ENCODE results near the gene KPTN. TPM values are rescaled to one million over a fixed set of nuclear protein-coding genes. Genes with fewer than 3 reads are reported as not detected.

The KPTN gene
- polyA plus RNA-seq, 1 donor (not counting 4 experiments of a cell fraction or from before 2014, with no cell fraction given): 7.3 TPM

- TF ChIP-seq CTCF (optimal IDR thresholded peaks at IDR 0.05 in 1 of 3, IDR thresholded peaks at IDR 0.05 in 1 of 3, conservative IDR thresholded peaks at IDR 0.05 in 1 of 3; ENCODE audit: extremely low read depth in 1 of 3, insufficient read depth in 2 of 3, low read length in 3 of 3) (no peak), EZH2 (IDR thresholded peaks at IDR 0.05; ENCODE audit: low read length) (no peak)
- H2AFZ ChIP-seq (ENCODE audit: control insufficient read depth, low read length): no peak overlapping the region
- no peak overlapping the region for H3K9ac ChIP-seq (ENCODE audit: control insufficient read depth, extremely low read depth, insufficient read depth, low read length)
- H3K4me1 ChIP-seq (ENCODE audit: control insufficient read depth, extremely low read depth, insufficient read depth, low read length): peaks cover 3% of the 10 kb centered on the region
- no peaks in the 10 kb centered on the region for H3K9me1 ChIP-seq (ENCODE audit: control insufficient read depth, extremely low read depth, insufficient read depth, low read length)
- H3K4me3 ChIP-seq (ENCODE audit: control insufficient read depth in 2 of 3, extremely low read depth in 1 of 3, insufficient read depth in 2 of 3, low read depth in 1 of 3, low read length in 3 of 3): no peak overlapping the region
- dilution Hi-C loops (cut with MboI; ENCODE audit: extremely low pct_ligation_motif_present, low sequenced_read_pairs): no loop called here
- H3K36me3 ChIP-seq (ENCODE audit: control insufficient read depth in 2 of 2, extremely low read depth in 1 of 2, insufficient read depth in 2 of 2, low read length in 2 of 2): no peaks in the 10 kb centered on the region
- H3K27me3 ChIP-seq (ENCODE audit: control insufficient read depth, extremely low read depth, insufficient read depth, low read length): peaks cover 66% of the 10 kb centered on the region
- no peak overlapping the region for H3K27ac ChIP-seq (ENCODE audit: control insufficient read depth, insufficient read depth, low read length)
- no peak overlapping the region for H3K4me2 ChIP-seq (ENCODE audit: control insufficient read depth, extremely low read depth, insufficient read depth, low read depth, low read length)
- FAIRE-seq: no peak
- H3K9me3 ChIP-seq (ENCODE audit: control insufficient read depth, low read depth, low read length): no peaks in the 10 kb centered on the region
- peaks cover 2% of the 10 kb centered on the region for H4K20me1 ChIP-seq (ENCODE audit: control insufficient read depth, extremely low read depth, insufficient read depth, low read length)
- H3K79me2 ChIP-seq (ENCODE audit: control insufficient read depth, insufficient read depth, low read length): no peaks in the 10 kb centered on the region
- no peak for DNase-seq (ENCODE audit: low read depth, low spot score)
Measured at GRCh38 chr19:47448360-47448727, 35.7 kb downstream of the KPTN start.

- Histone ChIP-seq H3K27ac (ENCODE audit: control insufficient read depth, insufficient read depth, low read length) (no peak overlapping the region), H4K20me1 (ENCODE audit: control insufficient read depth, extremely low read depth, insufficient read depth, low read length) (peaks cover 2% of the 10 kb centered on the region), H2AFZ (ENCODE audit: control insufficient read depth, low read length) (no peak overlapping the region), H3K36me3 (ENCODE audit: control insufficient read depth in 2 of 2, extremely low read depth in 1 of 2, insufficient read depth in 2 of 2, low read length in 2 of 2) (no peaks in the 10 kb centered on the region), H3K27me3 (ENCODE audit: control insufficient read depth, extremely low read depth, insufficient read depth, low read length) (peaks cover 66% of the 10 kb centered on the region), H3K9me1 (ENCODE audit: control insufficient read depth, extremely low read depth, insufficient read depth, low read length) (no peaks in the 10 kb centered on the region), H3K4me1 (ENCODE audit: control insufficient read depth, extremely low read depth, insufficient read depth, low read length) (peaks cover 3% of the 10 kb centered on the region), H3K79me2 (ENCODE audit: control insufficient read depth, insufficient read depth, low read length) (no peaks in the 10 kb centered on the region), H3K9me3 (ENCODE audit: control insufficient read depth, low read depth, low read length) (no peaks in the 10 kb centered on the region), H3K9ac (ENCODE audit: control insufficient read depth, extremely low read depth, insufficient read depth, low read length) (no peak overlapping the region), H3K4me3 (ENCODE audit: control insufficient read depth in 2 of 3, extremely low read depth in 1 of 3, insufficient read depth in 2 of 3, low read depth in 1 of 3, low read length in 3 of 3) (no peak overlapping the region), H3K4me2 (ENCODE audit: control insufficient read depth, extremely low read depth, insufficient read depth, low read depth, low read length) (peak overlapping the region; percentile 25)
- no peak for DNase-seq (ENCODE audit: low read depth, low spot score)
- dilution Hi-C loops (cut with MboI; ENCODE audit: extremely low pct_ligation_motif_present, low sequenced_read_pairs): no loop called here
- FAIRE-seq: no peak
- TF ChIP-seq EZH2 (IDR thresholded peaks at IDR 0.05; ENCODE audit: low read length) (peak; percentile 73), CTCF (optimal IDR thresholded peaks at IDR 0.05 in 1 of 3, IDR thresholded peaks at IDR 0.05 in 1 of 3, conservative IDR thresholded peaks at IDR 0.05 in 1 of 3; ENCODE audit: extremely low read depth in 1 of 3, insufficient read depth in 2 of 3, low read length in 3 of 3) (no peak)
Measured at GRCh38 chr19:47447470-47448359, 36.3 kb downstream of the KPTN start.
